Left ventricle myocardium inferior (tissue), 1 donor: ENCODE measurements around the gene SYNGR3. TPM values are rescaled to one million over a fixed set of nuclear protein-coding genes. Genes with fewer than 3 reads are reported as not detected.

ENCODE experiments used
- DNase-seq: peaks from one replicate; pipeline ENCODE4 v3.0.0-alpha.2; 2020
- H3K27ac ChIP-seq: fragments of 200-600 bp; replicated peaks from 2 replicates; pipeline ENCODE4 v1.8.0; 2021
- H3K27me3 ChIP-seq: fragments of 200-600 bp; 2 replicates; pipeline ENCODE4 v1.8.0; 2021; ENCODE audit warnings: low read depth
- H3K36me3 ChIP-seq: fragments of 200-600 bp; 2 replicates; pipeline ENCODE4 v1.8.0; 2021
- H3K4me1 ChIP-seq: fragments of 200-600 bp; 2 replicates; pipeline ENCODE4 v1.8.0; 2021
- H3K4me3 ChIP-seq: fragments of 200-600 bp; 2 replicates; pipeline ENCODE4 v1.8.0; 2021; ENCODE audit warnings: mild to moderate bottlenecking, moderate library complexity
- H3K9me3 ChIP-seq: fragments of 200-600 bp; replicated peaks from 2 replicates; pipeline ENCODE4 v1.8.0; 2021
- intact Hi-C: fragments of 100-400 bp; cut with micrococcal nuclease; formaldehyde crosslinking; loops from one replicate; pipeline ENCODE4 v1.11.0; 2022
- total RNA-seq: library from RNA; stranded (reverse); fragmentation: NEBNext Ultra II Directional; extraction: Animal tissue kit (Norgen Biotek cat#: 25700); gene quantifications from one replicate; pipeline ENCODE4 v1.2.1, GENCODE V29; 2021
- TF ChIP-seq, protein P1 (sequence below): fragments of 200-600 bp; IDR thresholded peaks from 2 replicates; pipeline ENCODE4 v1.8.0; 2021; ENCODE audit warnings: antibody characterized with exemption, mild to moderate bottlenecking, borderline replicate concordance
- donor health status: DM: no; HTN: yes; CAD: no; lungs with severe emphysema.

The SYNGR3 gene
- total RNA-seq, 1 donor from 2014 or later: 0.38 TPM

DNA sequence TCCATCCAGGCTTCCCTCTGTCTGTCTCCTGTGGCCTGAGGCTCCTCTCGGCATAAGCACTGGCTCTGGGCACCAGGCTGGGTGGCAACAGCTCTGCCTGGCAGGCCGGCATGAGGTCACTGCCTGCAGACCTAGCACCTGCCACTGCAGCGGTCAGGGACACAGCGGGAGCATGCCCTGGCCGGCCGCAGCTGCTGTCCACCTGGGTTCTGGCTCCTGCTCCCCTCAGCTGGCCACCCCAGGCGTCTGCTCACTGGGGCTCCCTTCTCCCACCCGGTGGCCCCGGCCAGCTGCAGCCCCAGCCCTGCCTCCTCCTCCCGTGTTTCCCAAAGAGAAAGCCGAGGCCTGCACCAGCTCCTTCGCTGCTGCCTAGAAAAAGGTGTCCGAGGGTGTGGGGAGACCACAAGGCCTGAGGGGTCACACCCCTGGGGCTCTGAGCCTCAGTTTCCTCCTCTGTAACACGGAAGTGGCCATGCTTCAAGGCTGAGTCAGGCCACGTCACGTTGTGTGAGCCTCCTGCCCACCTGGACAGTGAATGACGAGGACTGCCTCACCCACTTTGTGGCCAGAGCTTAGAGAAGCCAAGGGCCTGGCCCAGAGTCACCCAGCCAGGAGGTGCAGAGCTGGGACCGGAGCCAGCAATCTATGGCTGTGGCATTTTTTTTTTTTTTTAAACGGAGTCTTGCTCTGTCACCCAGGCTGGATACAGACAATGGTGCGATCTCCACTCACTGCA lies 51.2 kb downstream of the SYNGR3 start:
- no peaks in the 10 kb centered on the region for H3K9me3 ChIP-seq
- peak overlapping the region; percentile 96 for H3K27ac ChIP-seq
- TF ChIP-seq, protein P1, sequence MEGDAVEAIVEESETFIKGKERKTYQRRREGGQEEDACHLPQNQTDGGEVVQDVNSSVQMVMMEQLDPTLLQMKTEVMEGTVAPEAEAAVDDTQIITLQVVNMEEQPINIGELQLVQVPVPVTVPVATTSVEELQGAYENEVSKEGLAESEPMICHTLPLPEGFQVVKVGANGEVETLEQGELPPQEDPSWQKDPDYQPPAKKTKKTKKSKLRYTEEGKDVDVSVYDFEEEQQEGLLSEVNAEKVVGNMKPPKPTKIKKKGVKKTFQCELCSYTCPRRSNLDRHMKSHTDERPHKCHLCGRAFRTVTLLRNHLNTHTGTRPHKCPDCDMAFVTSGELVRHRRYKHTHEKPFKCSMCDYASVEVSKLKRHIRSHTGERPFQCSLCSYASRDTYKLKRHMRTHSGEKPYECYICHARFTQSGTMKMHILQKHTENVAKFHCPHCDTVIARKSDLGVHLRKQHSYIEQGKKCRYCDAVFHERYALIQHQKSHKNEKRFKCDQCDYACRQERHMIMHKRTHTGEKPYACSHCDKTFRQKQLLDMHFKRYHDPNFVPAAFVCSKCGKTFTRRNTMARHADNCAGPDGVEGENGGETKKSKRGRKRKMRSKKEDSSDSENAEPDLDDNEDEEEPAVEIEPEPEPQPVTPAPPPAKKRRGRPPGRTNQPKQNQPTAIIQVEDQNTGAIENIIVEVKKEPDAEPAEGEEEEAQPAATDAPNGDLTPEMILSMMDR: no peak
- peak overlapping the region; percentile 72 for H3K4me3 ChIP-seq
- H3K27me3 ChIP-seq: no peaks in the 10 kb centered on the region
- intact Hi-C loops: no loop called here
- peaks cover 100% of the 10 kb centered on the region for H3K4me1 ChIP-seq
- DNase-seq: peak; percentile 53
- peaks cover 31% of the 10 kb centered on the region for H3K36me3 ChIP-seq

DNA sequence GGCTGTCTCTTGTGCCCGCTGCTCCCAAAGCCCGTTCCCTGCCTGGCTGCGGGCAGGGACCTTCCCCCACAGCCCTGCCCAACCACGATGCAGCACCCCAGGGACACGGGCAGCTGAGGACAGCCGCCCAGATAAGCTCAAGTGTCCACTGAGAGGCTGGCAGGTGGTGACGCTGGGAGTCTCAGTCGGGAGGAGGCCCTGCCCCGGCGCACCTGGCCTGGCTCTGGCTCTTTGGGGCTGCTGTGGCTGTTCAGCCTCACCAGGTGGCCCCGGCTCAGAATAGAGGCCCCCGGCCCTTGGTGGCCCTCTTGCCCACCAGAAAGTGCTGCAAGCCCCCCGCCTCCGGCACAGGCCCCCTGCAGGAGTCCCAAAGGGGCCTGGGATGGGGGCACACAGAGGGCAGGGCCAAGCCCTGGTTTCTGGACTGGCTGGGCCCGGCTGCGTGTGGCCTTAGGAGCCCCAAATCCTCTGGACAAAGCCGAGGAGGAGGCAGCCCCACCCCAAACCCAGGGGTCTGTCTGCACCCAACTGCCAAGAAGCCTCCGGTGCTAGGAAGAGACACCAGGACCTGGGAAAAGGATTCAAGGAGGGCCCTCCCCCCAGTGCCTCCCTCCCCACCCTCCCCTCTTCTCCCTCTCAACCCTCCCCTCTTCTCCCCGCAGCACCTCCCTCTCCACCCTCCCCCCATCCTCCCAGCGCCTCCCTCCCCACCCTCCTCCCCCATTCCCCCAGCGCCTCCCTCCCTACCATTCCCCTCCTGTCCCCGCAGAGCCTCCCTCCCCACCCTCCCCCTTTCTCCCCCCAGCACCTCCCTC lies 52.6 kb downstream of the SYNGR3 start:
- TF ChIP-seq, protein P1: no peak
- Histone ChIP-seq H3K27ac (peak overlapping the region; percentile 96), H3K4me3 (peak overlapping the region; percentile 20), H3K4me1 (peaks cover 100% of the 10 kb centered on the region), H3K36me3 (peaks cover 16% of the 10 kb centered on the region), H3K27me3 (no peaks in the 10 kb centered on the region), H3K9me3 (no peaks in the 10 kb centered on the region)
- intact Hi-C loops: no loop called here
- DNase-seq: peak; percentile 78

DNA sequence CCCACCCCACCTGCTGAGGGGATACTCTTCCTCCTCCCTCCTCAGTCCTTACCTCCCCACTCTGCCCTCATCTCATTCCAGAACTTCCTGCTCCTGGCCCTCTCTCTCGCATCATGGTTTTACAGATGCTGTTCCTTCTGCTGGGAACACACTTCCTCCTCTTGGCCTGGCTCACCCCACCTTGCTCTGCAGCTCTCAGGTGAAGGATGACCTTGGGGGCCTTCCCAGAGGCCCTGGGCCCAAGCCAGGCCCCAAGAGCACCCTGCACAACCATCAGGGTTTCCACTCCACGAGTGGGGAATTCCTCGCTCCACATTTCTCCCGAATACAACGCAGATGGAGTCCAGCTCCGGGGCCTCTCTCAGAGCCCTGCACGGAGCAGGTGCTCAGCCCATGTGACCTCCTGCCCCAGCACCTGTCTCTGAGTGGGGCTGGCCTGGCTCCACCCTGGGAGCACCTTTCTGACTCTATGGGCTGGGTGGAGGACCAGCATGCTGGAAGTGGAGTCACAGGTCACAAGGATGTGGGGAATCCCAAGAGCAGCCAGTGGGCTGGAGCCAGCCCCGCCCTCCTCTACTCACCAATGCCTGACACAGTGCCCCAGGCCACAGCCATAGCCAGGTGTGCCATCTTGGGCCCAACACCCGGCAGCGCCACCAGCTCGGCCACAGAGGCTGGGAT lies 53.4 kb downstream of the SYNGR3 start:
- Histone ChIP-seq H3K27me3 (no peaks in the 10 kb centered on the region), H3K4me3 (peak overlapping the region; percentile 33), H3K36me3 (peaks cover 9% of the 10 kb centered on the region), H3K27ac (peak overlapping the region; percentile 96), H3K4me1 (peaks cover 98% of the 10 kb centered on the region), H3K9me3 (no peaks in the 10 kb centered on the region)
- DNase-seq: no peak
- TF ChIP-seq, protein P1: no peak
- intact Hi-C loops: no loop called here

Other genes with a start within 250 kb of the SYNGR3 start
- 37.0 TPM for gene NME3, start 218.4 kb upstream of the SYNGR3 start, total RNA-seq
- gene EME2, start 217.2 kb upstream of the SYNGR3 start, total RNA-seq: 7.4 TPM
- 78.0 TPM for gene MRPS34, start 216.8 kb upstream of the SYNGR3 start, total RNA-seq
- gene SPSB3, start 207.4 kb upstream of the SYNGR3 start, total RNA-seq: 36.8 TPM
- 36.2 TPM for gene NUBP2, start 207.0 kb upstream of the SYNGR3 start, total RNA-seq
- not detected for gene IGFALS, start 196.3 kb upstream of the SYNGR3 start, total RNA-seq
- 172 TPM for gene HAGH, start 163.1 kb upstream of the SYNGR3 start, total RNA-seq
- gene FAHD1, start 162.8 kb upstream of the SYNGR3 start, total RNA-seq: 26.3 TPM
- gene MEIOB, start 117.8 kb upstream of the SYNGR3 start, total RNA-seq: not detected
- gene HS3ST6, start 71.6 kb upstream of the SYNGR3 start, total RNA-seq: not detected
- gene MSRB1, start 46.8 kb upstream of the SYNGR3 start, total RNA-seq: 32.7 TPM
- gene RPL3L, start 35.3 kb upstream of the SYNGR3 start, total RNA-seq: 262 TPM
- 601 TPM for gene NDUFB10, start 30.4 kb upstream of the SYNGR3 start, total RNA-seq
- gene RPS2, start 25.1 kb upstream of the SYNGR3 start, total RNA-seq: 753 TPM
- gene RNF151, start 23.1 kb upstream of the SYNGR3 start, total RNA-seq: not detected
- gene TBL3, start 17.9 kb upstream of the SYNGR3 start, total RNA-seq: 22.6 TPM
- gene NOXO1, start 8.5 kb upstream of the SYNGR3 start, total RNA-seq: not detected
- 23.3 TPM for gene GFER, start 5.8 kb upstream of the SYNGR3 start, total RNA-seq
- gene ZNF598, start 19.9 kb downstream of the SYNGR3 start, total RNA-seq: 14.5 TPM
- not detected for gene NPW, start 29.8 kb downstream of the SYNGR3 start, total RNA-seq
- gene NHERF2, start 36.9 kb downstream of the SYNGR3 start, total RNA-seq: 221 TPM
- 21.7 TPM for gene NTHL1, start 57.9 kb downstream of the SYNGR3 start, total RNA-seq
- gene TSC2, start 58.0 kb downstream of the SYNGR3 start, total RNA-seq: 80.1 TPM
- 83.9 TPM for gene PKD1, start 145.9 kb downstream of the SYNGR3 start, total RNA-seq
- gene RAB26, start 158.7 kb downstream of the SYNGR3 start, total RNA-seq: 1.7 TPM
- 26.0 TPM for gene TRAF7, start 165.8 kb downstream of the SYNGR3 start, total RNA-seq
- 4.0 TPM for gene CASKIN1, start 206.6 kb downstream of the SYNGR3 start, total RNA-seq
- gene MLST8, start 215.5 kb downstream of the SYNGR3 start, total RNA-seq: 27.3 TPM
- gene BRICD5, start 220.9 kb downstream of the SYNGR3 start, total RNA-seq: 10.9 TPM
- gene PGP, start 224.9 kb downstream of the SYNGR3 start, total RNA-seq: 34.1 TPM
- gene E4F1, start 233.6 kb downstream of the SYNGR3 start, total RNA-seq: 13.5 TPM
- gene DNASE1L2, start 246.5 kb downstream of the SYNGR3 start, total RNA-seq: 0.47 TPM